Large intestine (tissue), 3 donors: Measurements from ENCODE around the gene ATP6V0E1. TPM values are rescaled to one million over a fixed set of nuclear protein-coding genes. Genes with fewer than 3 reads are reported as not detected.
A peak's percentile ranks its signal among the peaks of the same experiment; 100 is the strongest.

ENCODE experiments used
- DNase-seq, 2 donors: peaks; one replicate each; pipeline versions ENCODE4 v3.0.0 to v3.0.0-alpha.2; 2013
- H3K27ac ChIP-seq: one replicate; pipeline ENCODE4 v1.5.1; 2013; ENCODE audit warnings: low read length
- H3K27me3 ChIP-seq: 2 replicates; pipeline ENCODE4 v1.6.1; 2013; ENCODE audit warnings: low read length; ENCODE audit not compliant: control insufficient read depth, insufficient read depth
- H3K36me3 ChIP-seq: 2 replicates; pipeline ENCODE4 v1.6.1; 2013; ENCODE audit warnings: low read length; ENCODE audit not compliant: control insufficient read depth, insufficient read depth
- H3K4me1 ChIP-seq: one replicate; pipeline ENCODE4 v1.6.1; 2013; ENCODE audit warnings: low read length; ENCODE audit not compliant: control insufficient read depth, insufficient read depth
- H3K4me3 ChIP-seq: one replicate; pipeline ENCODE4 v1.5.1; 2013; ENCODE audit warnings: low read length
- H3K9me3 ChIP-seq: one replicate; pipeline ENCODE4 v1.6.1; 2013; ENCODE audit warnings: mild to moderate bottlenecking, low read depth, low read length, moderate library complexity; ENCODE audit not compliant: control insufficient read depth
- WGBS: methylation state at CpG from one replicate; pipeline ENCODE4 v1.1.5; 2013; ENCODE audit warnings: low lambda C conversion rate; ENCODE audit not compliant: insufficient coverage; 5-methylcytosine and 5-hydroxymethylcytosine counted together
- polyA plus RNA-seq: library from polyadenylated mRNA; unstranded; fragments of 120-200 nt; gene quantifications from one replicate; pipeline ENCODE4 v1.2.1, GENCODE V29; 2013

The ATP6V0E1 gene
- polyA plus RNA-seq, 1 donor = 177 TPM

- 89% methylated on average over 3 of the region's 8 CpGs for WGBS
- no peak for DNase-seq
- H3K27ac ChIP-seq = no peak overlapping the region
- no peaks in the 10 kb centered on the region for H3K9me3 ChIP-seq
- H3K4me1 ChIP-seq = no peaks in the 10 kb centered on the region
- H3K4me3 ChIP-seq = no peak overlapping the region
- no peaks in the 10 kb centered on the region for H3K27me3 ChIP-seq
- peaks cover 8% of the 10 kb centered on the region for H3K36me3 ChIP-seq
Measured at GRCh38 chr5:172973931-172974330, 9.6 kb upstream of the ATP6V0E1 start.

GRCh38 chr5:172975289-172975688, 8.3 kb upstream of the ATP6V0E1 start:
- Histone ChIP-seq H3K4me3 (no peak overlapping the region), H3K27me3 (no peaks in the 10 kb centered on the region), H3K4me1 (no peaks in the 10 kb centered on the region), H3K36me3 (peaks cover 1% of the 10 kb centered on the region), H3K27ac (no peak overlapping the region), H3K9me3 (no peaks in the 10 kb centered on the region)
- 80% methylated on average over 2 of the region's 11 CpGs for WGBS
- no peak for DNase-seq

- Histone ChIP-seq H3K27me3 (no peaks in the 10 kb centered on the region), H3K36me3 (no peaks in the 10 kb centered on the region), H3K9me3 (no peaks in the 10 kb centered on the region), H3K27ac (no peak overlapping the region), H3K4me3 (no peak overlapping the region), H3K4me1 (no peaks in the 10 kb centered on the region)
- 86% methylated on average over 1 of the region's 4 CpGs for WGBS
- DNase-seq = no peak
Measured at GRCh38 chr5:172979778-172980177, 3.8 kb upstream of the ATP6V0E1 start.

GRCh38 chr5:172981931-172982330, 1.6 kb upstream of the ATP6V0E1 start:
- H3K27ac ChIP-seq = no peak overlapping the region

DNA sequence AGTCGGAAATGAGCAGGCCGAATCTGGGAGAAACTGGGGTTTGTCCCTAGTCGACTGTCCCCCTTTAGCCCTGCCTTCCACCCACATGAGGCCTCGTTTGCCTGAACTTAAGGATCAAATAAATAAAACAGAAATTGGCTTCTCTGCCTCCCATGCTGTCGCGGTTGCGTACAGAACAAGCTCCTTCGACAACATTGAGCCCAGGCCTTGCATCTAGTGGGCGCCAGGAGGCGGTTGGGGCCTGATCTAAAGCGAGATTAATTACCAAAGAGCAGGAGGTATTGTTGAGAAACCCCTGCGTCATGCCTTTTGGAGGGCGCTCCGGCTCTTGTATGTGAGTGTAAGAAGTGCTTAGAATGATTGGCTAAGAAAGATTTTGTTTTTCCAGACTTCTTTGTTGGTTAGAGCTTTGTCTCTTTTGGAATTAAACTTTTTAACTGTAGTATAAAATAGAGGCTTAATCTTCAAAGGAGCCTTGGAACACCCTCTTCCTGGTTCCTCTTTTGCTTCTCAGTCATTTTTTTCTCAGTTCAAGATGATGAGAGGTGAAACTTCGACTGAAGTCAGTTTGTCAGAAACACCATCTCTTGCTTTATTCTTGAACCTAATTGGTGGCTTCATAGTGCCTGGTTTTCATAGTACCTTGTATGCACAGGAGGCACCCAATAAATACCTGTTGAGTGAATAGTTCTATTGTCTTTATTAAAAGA, 828 bp downstream of the ATP6V0E1 start:
- no CpG with 5 or more reads among the region's 15 CpGs for WGBS
- H3K27ac ChIP-seq = peak overlapping the region; percentile 91
- peak; percentile 56 to 78 for DNase-seq
- peaks cover 14% of the 10 kb centered on the region for H3K36me3 ChIP-seq
- H3K4me1 ChIP-seq = peaks cover 5% of the 10 kb centered on the region
- H3K9me3 ChIP-seq = no peaks in the 10 kb centered on the region
- no peaks in the 10 kb centered on the region for H3K27me3 ChIP-seq
- peak overlapping the region; percentile 92 for H3K4me3 ChIP-seq

More at GRCh38 chr5:172981931-172982330, 1.6 kb upstream of the ATP6V0E1 start:
- Histone ChIP-seq H3K9me3 (no peaks in the 10 kb centered on the region), H3K36me3 (peaks cover 5% of the 10 kb centered on the region), H3K4me3 (no peak overlapping the region), H3K27me3 (no peaks in the 10 kb centered on the region), H3K4me1 (peaks cover 5% of the 10 kb centered on the region)
- no CpG with 5 or more reads among the region's 7 CpGs for WGBS
- no peak for DNase-seq

GRCh38 chr5:172985596-172985995, 2.0 kb downstream of the ATP6V0E1 start:
- Histone ChIP-seq H3K27ac (no peak overlapping the region), H3K4me1 (peaks cover 5% of the 10 kb centered on the region), H3K9me3 (no peaks in the 10 kb centered on the region), H3K4me3 (no peak overlapping the region), H3K36me3 (peaks cover 14% of the 10 kb centered on the region), H3K27me3 (no peaks in the 10 kb centered on the region)
- DNase-seq = peak in 1 of 2 donors; percentile 19

- peaks cover 5% of the 10 kb centered on the region for H3K4me1 ChIP-seq
Measured at GRCh38 chr5:172988276-172988675, 4.7 kb downstream of the ATP6V0E1 start.

GRCh38 chr5:172990776-172991175, 7.2 kb downstream of the ATP6V0E1 start:
- WGBS = 100% methylated on average over 4 of the region's 8 CpGs
- no peak for DNase-seq

More at GRCh38 chr5:172988276-172988675, 4.7 kb downstream of the ATP6V0E1 start:
- H3K27ac ChIP-seq = no peak overlapping the region
- no peak overlapping the region for H3K4me3 ChIP-seq
- DNase-seq = no peak
- H3K9me3 ChIP-seq = no peaks in the 10 kb centered on the region
- H3K36me3 ChIP-seq = peaks cover 21% of the 10 kb centered on the region
- WGBS = no CpG with 5 or more reads among the region's 3 CpGs
- no peaks in the 10 kb centered on the region for H3K27me3 ChIP-seq

DNA sequence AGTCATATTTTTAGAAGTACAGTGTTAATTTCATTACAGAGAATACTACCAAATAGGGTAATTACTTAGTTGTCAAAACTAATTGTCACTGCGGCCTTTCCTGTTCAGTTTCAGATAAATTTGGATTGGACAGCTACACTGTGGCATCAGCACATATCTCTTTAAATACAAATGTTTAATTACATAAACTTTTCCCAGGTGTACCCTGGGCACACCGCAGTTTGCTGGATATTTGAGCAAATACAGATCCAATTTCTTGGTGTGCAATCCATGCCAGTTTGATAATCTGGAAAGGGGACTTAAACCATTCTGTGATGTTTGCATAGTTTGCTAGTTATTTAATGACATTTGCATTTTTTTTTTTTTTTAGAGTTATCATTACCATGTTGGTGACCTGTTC, 10.8 kb downstream of the ATP6V0E1 start:
- Histone ChIP-seq H3K4me1 (no peaks in the 10 kb centered on the region), H3K27me3 (no peaks in the 10 kb centered on the region), H3K36me3 (peaks cover 35% of the 10 kb centered on the region), H3K4me3 (no peak overlapping the region), H3K27ac (no peak overlapping the region), H3K9me3 (no peaks in the 10 kb centered on the region)
- no peak for DNase-seq
- WGBS = no CpG with 5 or more reads among the region's 2 CpGs

More at GRCh38 chr5:172990776-172991175, 7.2 kb downstream of the ATP6V0E1 start:
- Histone ChIP-seq H3K27me3 (no peaks in the 10 kb centered on the region), H3K4me3 (no peak overlapping the region), H3K27ac (no peak overlapping the region), H3K36me3 (peaks cover 37% of the 10 kb centered on the region), H3K9me3 (no peaks in the 10 kb centered on the region), H3K4me1 (no peaks in the 10 kb centered on the region)

GRCh38 chr5:172999372-172999973, 15.9 kb downstream of the ATP6V0E1 start:
- Histone ChIP-seq H3K36me3 (peaks cover 23% of the 10 kb centered on the region), H3K9me3 (no peaks in the 10 kb centered on the region), H3K27me3 (no peaks in the 10 kb centered on the region), H3K4me1 (no peaks in the 10 kb centered on the region), H3K27ac (no peak overlapping the region), H3K4me3 (no peak overlapping the region)
- WGBS = 100% methylated on average over 1 of the region's 3 CpGs
- no peak for DNase-seq

GRCh38 chr5:172999974-173000373, 16.4 kb downstream of the ATP6V0E1 start:
- no CpG with 5 or more reads among the region's 1 CpG for WGBS
- Histone ChIP-seq H3K27ac (no peak overlapping the region), H3K4me1 (no peaks in the 10 kb centered on the region), H3K27me3 (no peaks in the 10 kb centered on the region), H3K36me3 (peaks cover 22% of the 10 kb centered on the region), H3K4me3 (no peak overlapping the region), H3K9me3 (no peaks in the 10 kb centered on the region)
- no peak for DNase-seq
